WI38 (cell line): ENCODE measurements around the gene WDR59.
"Not testable (repeated sequence)": the region's sequence is repeated elsewhere in the genome, so short reads cannot be mapped to it uniquely, and the experiment has no call there.

Experiments
- H3K4me3 ChIP-seq: 2 replicates; pipeline ENCODE4 v1.5.1; 2011; ENCODE audit warnings: low read depth, mild to moderate bottlenecking, control low read depth, low read length
- TF ChIP-seq, protein P1 (sequence below): IDR thresholded peaks from 2 replicates; pipeline ENCODE4 v1.5.1; 2012; ENCODE audit warnings: low read depth, mild to moderate bottlenecking, control low read depth, low read length

Gene WDR59

DNA sequence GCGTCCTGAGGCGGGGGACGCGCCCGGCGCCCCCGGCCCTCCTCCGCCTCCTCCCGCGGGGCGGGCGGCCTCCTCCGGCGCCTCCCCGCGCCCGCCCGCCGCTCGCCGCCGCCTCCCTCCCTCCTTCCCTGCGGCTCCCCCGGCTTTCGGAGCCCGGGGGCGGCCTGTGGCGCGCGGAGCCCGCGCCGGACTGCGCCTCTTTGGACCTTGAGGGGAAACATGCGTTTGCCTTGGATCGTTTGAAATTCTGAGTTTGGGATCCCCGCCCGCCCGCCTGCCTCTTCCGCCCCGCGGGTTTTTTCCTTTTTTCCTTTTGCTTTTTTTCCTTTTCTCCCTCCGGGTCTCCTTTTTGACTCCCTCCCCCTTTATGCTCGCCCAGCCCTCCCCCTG is 14.3 kb upstream of the WDR59 start:
- H3K4me3 ChIP-seq = peak overlapping the region; percentile 84
- TF ChIP-seq, protein P1, sequence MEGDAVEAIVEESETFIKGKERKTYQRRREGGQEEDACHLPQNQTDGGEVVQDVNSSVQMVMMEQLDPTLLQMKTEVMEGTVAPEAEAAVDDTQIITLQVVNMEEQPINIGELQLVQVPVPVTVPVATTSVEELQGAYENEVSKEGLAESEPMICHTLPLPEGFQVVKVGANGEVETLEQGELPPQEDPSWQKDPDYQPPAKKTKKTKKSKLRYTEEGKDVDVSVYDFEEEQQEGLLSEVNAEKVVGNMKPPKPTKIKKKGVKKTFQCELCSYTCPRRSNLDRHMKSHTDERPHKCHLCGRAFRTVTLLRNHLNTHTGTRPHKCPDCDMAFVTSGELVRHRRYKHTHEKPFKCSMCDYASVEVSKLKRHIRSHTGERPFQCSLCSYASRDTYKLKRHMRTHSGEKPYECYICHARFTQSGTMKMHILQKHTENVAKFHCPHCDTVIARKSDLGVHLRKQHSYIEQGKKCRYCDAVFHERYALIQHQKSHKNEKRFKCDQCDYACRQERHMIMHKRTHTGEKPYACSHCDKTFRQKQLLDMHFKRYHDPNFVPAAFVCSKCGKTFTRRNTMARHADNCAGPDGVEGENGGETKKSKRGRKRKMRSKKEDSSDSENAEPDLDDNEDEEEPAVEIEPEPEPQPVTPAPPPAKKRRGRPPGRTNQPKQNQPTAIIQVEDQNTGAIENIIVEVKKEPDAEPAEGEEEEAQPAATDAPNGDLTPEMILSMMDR = no peak

DNA sequence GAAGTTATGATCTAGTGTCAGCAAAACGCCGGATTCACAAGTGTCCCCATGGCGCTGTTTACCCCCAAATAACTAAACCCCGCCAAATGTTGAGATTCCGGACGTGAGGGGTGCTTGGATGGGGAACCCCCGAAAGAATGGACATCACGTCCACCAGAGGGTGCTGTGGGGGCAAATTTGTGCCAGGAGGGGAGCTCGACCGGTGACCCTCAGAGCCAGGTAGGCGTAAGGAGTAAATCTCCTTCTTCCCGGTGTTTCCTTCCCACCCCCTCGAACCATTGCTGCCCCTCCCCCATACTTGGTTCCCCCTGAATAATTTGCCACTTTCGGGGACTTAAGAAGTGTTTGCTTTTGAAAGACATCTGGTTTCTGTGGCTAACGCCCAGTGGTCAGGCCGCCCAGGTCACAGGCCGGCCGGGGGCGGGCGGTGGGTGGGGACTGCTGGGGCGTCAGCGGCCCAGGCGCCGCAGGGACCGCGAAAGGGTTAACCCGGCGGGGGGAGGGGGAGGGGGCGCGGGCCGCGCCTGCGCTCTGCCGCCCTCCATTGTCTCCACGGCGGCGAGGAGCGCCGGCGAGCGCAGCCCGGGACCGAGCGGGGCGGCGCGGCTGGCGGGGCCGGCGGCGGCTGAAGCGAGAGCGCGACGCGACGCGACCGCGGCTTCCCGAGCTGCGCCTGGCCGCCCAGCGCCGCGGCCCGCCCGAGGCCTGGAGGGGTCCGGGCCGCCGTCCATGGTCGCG is 13.7 kb upstream of the WDR59 start, which contains the start of gene ZNRF1:
Gene ZNRF1, plus strand, starts transcription at position 544 of the 738 bp plus-strand sequence. CDS start 648 bp downstream, outside the sequence.
- peak within 1 kb of the TSS; percentile 84 for H3K4me3 ChIP-seq
- TF ChIP-seq, protein P1 = peak; percentile 62

DNA sequence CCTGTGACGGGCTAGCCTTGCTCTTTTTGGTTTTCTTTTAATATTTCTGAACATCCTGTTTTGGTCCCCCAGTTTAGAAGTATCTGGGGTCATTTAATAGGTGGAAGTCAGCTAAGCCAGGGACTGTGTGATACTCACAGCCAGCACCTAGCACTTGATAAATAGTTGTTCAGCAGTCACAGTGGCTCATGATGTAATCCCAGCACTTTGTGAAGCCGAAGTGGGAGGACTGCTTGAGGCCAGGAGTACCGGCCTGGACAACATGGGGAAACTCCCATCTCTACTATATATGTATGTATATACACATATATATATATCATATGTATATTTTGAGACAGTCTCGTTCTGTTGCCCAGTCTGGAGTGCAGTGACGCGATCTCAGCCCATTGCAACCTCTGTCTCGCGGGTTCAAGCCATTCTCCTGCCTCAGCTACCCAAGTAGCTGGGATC is 12.1 kb upstream of the WDR59 start:
- H3K4me3 ChIP-seq = no peak overlapping the region
- TF ChIP-seq, protein P1 = no peak

DNA sequence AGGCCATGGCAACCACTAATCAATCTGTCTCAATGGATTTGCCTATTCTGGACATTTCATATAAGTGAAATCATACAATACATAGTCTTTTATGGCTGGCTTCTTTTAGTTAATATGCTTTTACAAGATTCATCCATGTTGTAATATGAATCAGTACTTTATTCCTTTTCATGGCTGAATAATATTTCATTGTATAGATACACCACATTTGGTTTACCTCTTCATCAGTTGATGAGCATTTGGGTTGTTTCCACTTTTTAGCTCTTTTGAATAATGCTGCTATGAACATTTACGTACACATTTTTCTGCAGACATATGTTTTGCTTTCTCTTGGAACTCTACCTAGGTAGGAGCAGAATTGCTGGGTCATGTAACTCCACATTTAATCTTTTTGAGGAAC is 11.1 kb upstream of the WDR59 start:
- no peak overlapping the region for H3K4me3 ChIP-seq
- TF ChIP-seq, protein P1 = no peak

DNA sequence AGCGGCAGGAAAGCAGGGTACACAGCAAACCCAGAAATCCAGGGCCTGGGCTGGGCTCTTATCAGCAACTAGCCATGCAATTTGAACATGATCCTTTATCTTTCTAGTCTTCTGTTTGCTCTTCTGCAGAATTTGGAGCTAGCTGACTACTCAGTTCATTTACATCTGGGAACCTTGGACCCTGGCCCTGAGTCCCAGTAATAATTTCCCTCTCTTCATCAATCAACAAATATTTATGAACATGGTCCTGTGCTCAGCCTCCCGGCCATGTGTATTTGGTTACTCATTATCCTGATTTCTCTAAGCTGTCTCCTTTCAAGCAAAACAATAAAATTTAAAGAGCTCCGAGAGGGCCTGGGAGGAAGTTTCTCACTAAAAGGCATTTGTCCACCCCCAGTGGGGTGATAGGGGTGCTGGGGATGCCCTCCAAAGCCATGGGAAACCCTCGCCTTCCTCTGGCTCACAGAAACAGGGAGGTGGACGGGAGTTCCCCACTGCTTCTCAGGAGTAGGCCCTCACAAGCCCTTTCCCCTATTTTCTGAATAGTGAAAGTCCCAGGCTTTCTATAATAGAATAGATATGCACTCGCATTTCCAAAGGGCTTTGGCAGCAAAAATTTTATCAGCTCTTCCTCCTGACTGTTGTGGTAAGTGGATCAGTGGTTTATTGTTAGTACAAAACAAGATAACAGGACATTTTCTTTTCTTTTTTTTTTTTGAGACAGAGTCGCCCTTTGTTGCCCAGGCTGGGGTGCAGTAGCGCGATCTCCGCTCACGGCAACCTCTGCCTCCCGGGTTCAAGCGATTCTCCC is 6.9 kb upstream of the WDR59 start:
- TF ChIP-seq, protein P1 = no peak
- no peak overlapping the region for H3K4me3 ChIP-seq

DNA sequence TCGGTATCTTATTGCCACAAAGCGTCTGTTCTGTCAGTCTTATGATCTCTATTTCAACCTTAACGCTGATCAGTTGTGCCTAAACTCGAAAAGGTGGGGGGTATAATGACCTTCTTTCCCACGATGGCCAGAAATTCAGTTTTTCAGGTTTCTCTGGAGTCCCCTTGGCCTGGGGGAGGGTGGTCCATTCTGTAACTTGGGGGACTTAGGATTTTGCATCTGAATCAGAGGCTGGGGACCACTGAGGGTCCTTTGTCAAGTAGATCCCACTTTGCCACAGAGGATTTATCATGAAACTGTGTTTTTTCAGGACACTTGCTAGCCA is 6.3 kb upstream of the WDR59 start:
- no peak overlapping the region for H3K4me3 ChIP-seq
- TF ChIP-seq, protein P1 = no peak

DNA sequence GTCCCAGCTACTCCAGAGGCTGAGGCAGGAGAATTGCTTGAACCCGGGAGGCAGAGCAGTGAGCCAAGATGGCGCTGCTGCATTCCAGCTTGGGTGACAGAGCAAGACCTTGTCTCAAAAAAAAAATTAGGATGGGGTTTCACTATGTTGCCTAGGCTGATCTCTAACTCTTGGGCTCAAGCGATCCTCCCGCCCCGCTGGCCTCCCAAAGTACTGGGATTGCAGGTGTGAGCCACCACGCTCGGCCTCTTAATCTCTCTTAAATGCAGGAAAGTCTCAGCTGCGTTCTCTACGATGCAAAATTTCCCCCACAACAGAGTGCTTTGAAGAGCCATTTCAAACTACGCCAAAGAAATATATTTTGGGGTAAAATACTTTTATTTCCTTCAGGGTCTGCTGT is 5.9 kb upstream of the WDR59 start:
- TF ChIP-seq, protein P1 = no peak
- no peak overlapping the region for H3K4me3 ChIP-seq

DNA sequence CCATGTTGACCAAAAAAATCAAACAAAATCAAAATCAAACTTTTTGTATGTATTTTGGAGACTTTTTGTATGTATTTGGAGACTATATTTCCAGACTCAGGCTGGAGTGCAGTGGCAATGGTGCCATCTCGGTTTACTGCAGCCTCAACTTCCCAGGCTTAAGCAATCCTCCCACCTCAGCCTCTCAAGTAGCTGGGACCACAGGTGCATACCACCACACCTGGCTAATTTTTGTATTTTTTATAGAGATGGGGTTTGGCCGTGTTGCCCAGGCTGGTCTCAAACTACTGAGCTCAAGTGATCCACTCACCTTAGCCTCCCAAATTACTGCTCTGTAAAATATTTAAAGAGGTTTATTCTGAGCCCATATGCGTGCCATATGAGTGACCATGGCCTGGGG is 4.9 kb upstream of the WDR59 start:
- not testable (repeated sequence) for H3K4me3 ChIP-seq
